ENCODE measurements around the gene RHOF. TPM values are rescaled to one million over a fixed set of nuclear protein-coding genes. Genes with fewer than 3 reads are reported as not detected.

RHOF gene
- total and polyA plus RNA-seq, 4 donors: 15.1 to 34.7 (median 24.8) TPM

GRCh38 chr12:121826318-121827150, 33.0 kb upstream of the RHOF start:
- ATAC-seq (ENCODE audit: insufficient read depth, low FRiP score) (no peak), DNase-seq (no peak)
- Histone ChIP-seq H3K4me1 (ENCODE audit: control insufficient read depth in 5 of 5, insufficient read depth in 5 of 5, low read length in 5 of 5) (no peaks in the 10 kb centered on the region), H3K27ac (ENCODE audit: low read depth in 1 of 2, low read length in 1 of 2) (no peak overlapping the region), H3K9ac (ENCODE audit: insufficient read depth in 1 of 2, low read length in 2 of 2) (no peak overlapping the region), H3K36me3 (ENCODE audit: control insufficient read depth in 4 of 4, insufficient read depth in 4 of 4, low read length in 4 of 4) (peaks cover 17 to 73% (median 34%) of the 10 kb centered on the region in 4 donors), H3K27me3 (ENCODE audit: control insufficient read depth in 3 of 3, insufficient read depth in 3 of 3, low read length in 2 of 3) (no peaks in the 10 kb centered on the region), H3K4me3 (no peak overlapping the region), H3K9me3 (ENCODE audit: control insufficient read depth in 4 of 4, insufficient read depth in 3 of 4, low read length in 3 of 4) (no peaks in the 10 kb centered on the region)
- TF ChIP-seq CTCF (IDR thresholded peaks at IDR 0.05; ENCODE audit: control extremely low read depth, extremely low read depth): no peak
- WGBS, 2 donors: 83 to 90% methylated on average over 18 of the region's 18 CpGs

- no peak overlapping the region for H3K27ac ChIP-seq (ENCODE audit: low read depth in 1 of 2, low read length in 1 of 2)
- H3K4me1 ChIP-seq (ENCODE audit: control insufficient read depth in 5 of 5, insufficient read depth in 5 of 5, low read length in 5 of 5): no peaks in the 10 kb centered on the region
- 91 to 92% methylated on average over 18 of the region's 18 CpGs for WGBS, 2 donors
- ATAC-seq (ENCODE audit: insufficient read depth, low FRiP score): no peak
- H3K27me3 ChIP-seq (ENCODE audit: control insufficient read depth in 3 of 3, insufficient read depth in 3 of 3, low read length in 2 of 3): no peaks in the 10 kb centered on the region
- no peak for TF ChIP-seq CTCF (IDR thresholded peaks at IDR 0.05; ENCODE audit: control extremely low read depth, extremely low read depth)
- H3K36me3 ChIP-seq (ENCODE audit: control insufficient read depth in 4 of 4, insufficient read depth in 4 of 4, low read length in 4 of 4): peaks cover 15 to 74% (median 38%) of the 10 kb centered on the region in 4 donors
- no peak for DNase-seq
- no peak overlapping the region for H3K4me3 ChIP-seq
- H3K9ac ChIP-seq (ENCODE audit: insufficient read depth in 1 of 2, low read length in 2 of 2): no peak overlapping the region
- H3K9me3 ChIP-seq (ENCODE audit: control insufficient read depth in 4 of 4, insufficient read depth in 3 of 4, low read length in 3 of 4): no peaks in the 10 kb centered on the region
Measured at GRCh38 chr12:121825041-121825523, 31.6 kb upstream of the RHOF start.

- Histone ChIP-seq H3K4me3 (no peak overlapping the region), H3K9ac (ENCODE audit: insufficient read depth in 1 of 2, low read length in 2 of 2) (no peak overlapping the region), H3K36me3 (ENCODE audit: control insufficient read depth in 4 of 4, insufficient read depth in 4 of 4, low read length in 4 of 4) (peaks cover 12 to 74% (median 35%) of the 10 kb centered on the region in 4 donors), H3K27me3 (ENCODE audit: control insufficient read depth in 3 of 3, insufficient read depth in 3 of 3, low read length in 2 of 3) (no peaks in the 10 kb centered on the region), H3K27ac (ENCODE audit: low read depth in 1 of 2, low read length in 1 of 2) (no peak overlapping the region), H3K9me3 (ENCODE audit: control insufficient read depth in 4 of 4, insufficient read depth in 3 of 4, low read length in 3 of 4) (no peaks in the 10 kb centered on the region), H3K4me1 (ENCODE audit: control insufficient read depth in 5 of 5, insufficient read depth in 5 of 5, low read length in 5 of 5) (no peaks in the 10 kb centered on the region)
- DNase-seq: no peak
- WGBS, 2 donors: 85 to 86% methylated on average over 12 of the region's 12 CpGs
- TF ChIP-seq CTCF (IDR thresholded peaks at IDR 0.05; ENCODE audit: control extremely low read depth, extremely low read depth): no peak
- ATAC-seq (ENCODE audit: insufficient read depth, low FRiP score): no peak
Measured at GRCh38 chr12:121823727-121824115, 30.2 kb upstream of the RHOF start.
